ENCODE measurements around the gene GGA2. TPM values are rescaled to one million over a fixed set of nuclear protein-coding genes. Genes with fewer than 3 reads are reported as not detected.

GGA2 gene
- total RNA-seq, 1 experiment from 2014 or later: 142 TPM

- H3K4me1 ChIP-seq (ENCODE audit: insufficient read depth, low read length, poor library complexity, severe bottlenecking): no peaks in the 10 kb centered on the region
- H3K9me3 ChIP-seq (ENCODE audit: low read depth, low read length, poor library complexity, severe bottlenecking): no peaks in the 10 kb centered on the region
- peaks cover 52% of the 10 kb centered on the region for H3K36me3 ChIP-seq (ENCODE audit: insufficient read depth, low read length, poor library complexity, severe bottlenecking)
- no peaks in the 10 kb centered on the region for H3K27me3 ChIP-seq (replicated peaks; ENCODE audit: insufficient read depth, low read depth, low read length, poor library complexity)
- no peak for TF ChIP-seq EZH2 (IDR thresholded peaks at IDR 0.05; ENCODE audit: borderline replicate concordance, low read depth, low read length, poor library complexity, severe bottlenecking)
- intact Hi-C loops (cut with micrococcal nuclease; ENCODE audit: unreplicated experiment): no loop called here
- H3K4me3 ChIP-seq (ENCODE audit: low read depth, low read length, poor library complexity, severe bottlenecking): no peak overlapping the region
- CTCF ChIA-PET: no interaction called here
- DNase-seq (ENCODE audit: low spot score): no peak
- no peak overlapping the region for H3K27ac ChIP-seq (ENCODE audit: low read depth, low read length, poor library complexity, severe bottlenecking)
- no TSS peak for BruUV-seq (replicated peaks)
- POLR2A ChIA-PET (ENCODE audit: low non-redundant PET): no interaction called here
Observed at GRCh38 chr16:23523876-23524385, 13.6 kb upstream of the GGA2 start.

GRCh38 chr16:23523321-23523720 is 13.0 kb upstream of the GGA2 start:
- Histone ChIP-seq H3K4me3 (ENCODE audit: low read depth, low read length, poor library complexity, severe bottlenecking) (no peak overlapping the region), H3K36me3 (ENCODE audit: insufficient read depth, low read length, poor library complexity, severe bottlenecking) (peaks cover 50% of the 10 kb centered on the region), H3K27me3 (replicated peaks; ENCODE audit: insufficient read depth, low read depth, low read length, poor library complexity) (no peaks in the 10 kb centered on the region), H3K9me3 (ENCODE audit: low read depth, low read length, poor library complexity, severe bottlenecking) (no peaks in the 10 kb centered on the region), H3K27ac (ENCODE audit: low read depth, low read length, poor library complexity, severe bottlenecking) (no peak overlapping the region), H3K4me1 (ENCODE audit: insufficient read depth, low read length, poor library complexity, severe bottlenecking) (no peaks in the 10 kb centered on the region)
- intact Hi-C loops (cut with micrococcal nuclease; ENCODE audit: unreplicated experiment): no loop called here
- BruUV-seq (replicated peaks): no TSS peak
- ChIA-PET POLR2A (ENCODE audit: low non-redundant PET) (no interaction called here), CTCF (no interaction called here)
- DNase-seq (ENCODE audit: low spot score): no peak
- TF ChIP-seq EZH2 (IDR thresholded peaks at IDR 0.05; ENCODE audit: borderline replicate concordance, low read depth, low read length, poor library complexity, severe bottlenecking) (no peak), CTCF (conservative IDR thresholded peaks at IDR 0.05; ENCODE audit: low read depth, low read length) (no peak)

GRCh38 chr16:23521965-23522364 is 11.7 kb upstream of the GGA2 start:
- intact Hi-C loops (cut with micrococcal nuclease; ENCODE audit: unreplicated experiment): no loop called here
- Histone ChIP-seq H3K36me3 (ENCODE audit: insufficient read depth, low read length, poor library complexity, severe bottlenecking) (peaks cover 45% of the 10 kb centered on the region), H3K4me1 (ENCODE audit: insufficient read depth, low read length, poor library complexity, severe bottlenecking) (no peaks in the 10 kb centered on the region), H3K9me3 (ENCODE audit: low read depth, low read length, poor library complexity, severe bottlenecking) (no peaks in the 10 kb centered on the region), H3K27me3 (replicated peaks; ENCODE audit: insufficient read depth, low read depth, low read length, poor library complexity) (no peaks in the 10 kb centered on the region), H3K4me3 (ENCODE audit: low read depth, low read length, poor library complexity, severe bottlenecking) (no peak overlapping the region), H3K27ac (ENCODE audit: low read depth, low read length, poor library complexity, severe bottlenecking) (no peak overlapping the region)
- no peak for DNase-seq (ENCODE audit: low spot score)
- POLR2A ChIA-PET (ENCODE audit: low non-redundant PET): interaction anchor here (0.7 kb wide), 1 partner anchor 336 kb away, joined by 4 read pairs; no protein-coding TSS in a partner anchor
- CTCF ChIA-PET: no interaction called here
- no TSS peak for BruUV-seq (replicated peaks)
- TF ChIP-seq CTCF (conservative IDR thresholded peaks at IDR 0.05; ENCODE audit: low read depth, low read length) (no peak), EZH2 (IDR thresholded peaks at IDR 0.05; ENCODE audit: borderline replicate concordance, low read depth, low read length, poor library complexity, severe bottlenecking) (no peak)

Data from A673 (cell line).